Measurements from ENCODE around the gene TTLL6.

TTLL6 gene

GRCh38 chr17:48726916-48727286 lies 90.1 kb downstream of the TTLL6 start:
- no peak overlapping the region for H3K4me3 ChIP-seq (ENCODE audit: low read depth in 1 of 2, low read length in 1 of 2)
- H3K36me3 ChIP-seq, result no peaks in the 10 kb centered on the region
- H3K9me3 ChIP-seq, result no peaks in the 10 kb centered on the region
- peaks cover 0 to 11% of the 10 kb centered on the region in 2 experiments for H3K4me1 ChIP-seq (ENCODE audit: control insufficient read depth in 1 of 2, insufficient read depth in 1 of 2, low read depth in 1 of 2, low read length in 1 of 2)
- H3K27me3 ChIP-seq, result peaks cover 100% of the 10 kb centered on the region
- H3K27ac ChIP-seq, result no peak overlapping the region
- TF ChIP-seq CTCF (IDR thresholded peaks at IDR 0.05), result no peak

DNA sequence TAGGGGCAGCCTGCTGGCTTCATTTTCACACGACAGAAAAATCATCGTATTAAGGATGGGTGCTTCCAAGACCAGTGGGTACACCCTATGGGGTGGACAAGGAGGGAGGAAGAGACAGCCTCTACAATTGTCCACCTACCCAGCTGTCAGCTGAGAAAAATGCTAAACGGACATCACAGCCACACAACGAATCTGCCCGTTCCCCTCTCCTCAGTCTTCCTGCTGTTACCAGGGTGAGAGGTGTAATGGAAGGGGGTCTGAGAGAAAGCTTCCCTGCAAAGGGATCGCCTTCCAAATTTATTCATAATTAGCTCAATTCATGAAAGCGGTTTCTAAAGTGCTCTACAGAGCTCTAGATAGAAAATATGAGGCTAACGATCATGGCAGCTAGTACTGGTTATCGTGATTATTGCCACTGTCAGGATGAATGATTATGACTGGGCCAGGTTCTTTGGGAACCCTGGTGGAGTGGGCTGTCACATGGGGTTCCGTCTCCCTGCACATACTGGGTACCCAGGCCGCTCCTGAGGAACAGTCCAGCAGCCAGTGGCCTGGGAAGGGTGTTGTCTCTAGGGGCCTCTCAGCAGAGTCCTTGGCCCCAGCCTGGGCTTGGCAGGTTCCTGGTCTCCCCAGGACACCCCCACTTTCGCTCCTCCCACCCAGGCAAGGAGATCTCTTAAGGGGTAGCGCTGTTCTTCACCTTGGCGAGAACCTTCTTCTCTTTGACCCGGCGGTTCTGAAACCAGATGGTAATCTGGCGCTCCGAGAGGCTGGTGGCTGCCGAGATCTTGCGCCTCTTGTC lies 90.7 kb downstream of the TTLL6 start:
- Histone ChIP-seq H3K9me3 (no peaks in the 10 kb centered on the region), H3K4me3 (ENCODE audit: low read depth in 1 of 2, low read length in 1 of 2) (no peak overlapping the region), H3K36me3 (no peaks in the 10 kb centered on the region), H3K27me3 (peaks cover 100% of the 10 kb centered on the region), H3K27ac (no peak overlapping the region), H3K4me1 (ENCODE audit: control insufficient read depth in 1 of 2, insufficient read depth in 1 of 2, low read depth in 1 of 2, low read length in 1 of 2) (peaks cover 0 to 11% of the 10 kb centered on the region in 2 experiments)
- TF ChIP-seq CTCF (IDR thresholded peaks at IDR 0.05), result no peak

GRCh38 chr17:48725288-48726064 lies 91.6 kb downstream of the TTLL6 start:
- Histone ChIP-seq H3K27ac (no peak overlapping the region), H3K4me1 (ENCODE audit: control insufficient read depth in 1 of 2, insufficient read depth in 1 of 2, low read depth in 1 of 2, low read length in 1 of 2) (peaks cover 0 to 11% of the 10 kb centered on the region in 2 experiments), H3K4me3 (ENCODE audit: low read depth in 1 of 2, low read length in 1 of 2) (no peak overlapping the region), H3K9me3 (no peaks in the 10 kb centered on the region), H3K36me3 (no peaks in the 10 kb centered on the region), H3K27me3 (peaks cover 100% of the 10 kb centered on the region)
- TF ChIP-seq CTCF (IDR thresholded peaks at IDR 0.05), result no peak

DNA sequence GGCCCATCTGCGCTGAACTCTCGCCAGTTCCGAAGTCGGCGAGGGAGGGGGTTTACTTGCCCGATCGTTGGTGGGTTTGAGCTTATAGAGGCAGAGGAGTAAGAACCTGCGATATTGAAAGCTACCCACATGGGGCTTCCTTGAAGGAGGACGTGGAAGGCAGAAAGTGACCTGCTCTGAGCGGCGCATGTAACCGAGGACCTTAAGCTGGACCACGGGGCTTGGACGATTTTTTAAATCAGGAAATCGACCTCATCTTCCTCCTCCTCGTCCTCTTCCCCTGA lies 92.1 kb downstream of the TTLL6 start:
- no peak for TF ChIP-seq CTCF (IDR thresholded peaks at IDR 0.05)
- H3K4me1 ChIP-seq (ENCODE audit: control insufficient read depth in 1 of 2, insufficient read depth in 1 of 2, low read depth in 1 of 2, low read length in 1 of 2), result peaks cover 0 to 11% of the 10 kb centered on the region in 2 experiments
- H3K27ac ChIP-seq, result no peak overlapping the region
- peaks cover 100% of the 10 kb centered on the region for H3K27me3 ChIP-seq
- H3K36me3 ChIP-seq, result no peaks in the 10 kb centered on the region
- H3K9me3 ChIP-seq, result no peaks in the 10 kb centered on the region
- no peak overlapping the region for H3K4me3 ChIP-seq (ENCODE audit: low read depth in 1 of 2, low read length in 1 of 2)

GRCh38 chr17:48724251-48725003 lies 92.6 kb downstream of the TTLL6 start:
- Histone ChIP-seq H3K27ac (no peak overlapping the region), H3K27me3 (peaks cover 100% of the 10 kb centered on the region), H3K4me1 (ENCODE audit: control insufficient read depth in 1 of 2, insufficient read depth in 1 of 2, low read depth in 1 of 2, low read length in 1 of 2) (peaks cover 0 to 11% of the 10 kb centered on the region in 2 experiments), H3K9me3 (no peaks in the 10 kb centered on the region), H3K4me3 (ENCODE audit: low read depth in 1 of 2, low read length in 1 of 2) (no peak overlapping the region), H3K36me3 (no peaks in the 10 kb centered on the region)
- no peak for TF ChIP-seq CTCF (IDR thresholded peaks at IDR 0.05)
